Muscle of back (tissue), 11 donors: ENCODE results near the gene PRKN. TPM values are rescaled to one million over a fixed set of nuclear protein-coding genes. Genes with fewer than 3 reads are reported as not detected.

Experiments
- DNase-seq, 3 donors: peaks; one replicate each; pipeline versions ENCODE4 v3.0.0 to v3.0.0-alpha.2; 2013
- polyA plus RNA-seq, 10 donors: library from polyadenylated mRNA; unstranded; fragments of 120-200 nt; gene quantifications; one replicate each; pipeline ENCODE4 v1.2.1, GENCODE V29; 2013; ENCODE audit not compliant: insufficient read length in 10 of 10

PRKN gene
- polyA plus RNA-seq, 10 donors = 2.5 to 6.4 (median 3.6) TPM

GRCh38 chr6:161608771-161609170 lies 1118.8 kb downstream of the PRKN start:
- DNase-seq = no peak

DNA sequence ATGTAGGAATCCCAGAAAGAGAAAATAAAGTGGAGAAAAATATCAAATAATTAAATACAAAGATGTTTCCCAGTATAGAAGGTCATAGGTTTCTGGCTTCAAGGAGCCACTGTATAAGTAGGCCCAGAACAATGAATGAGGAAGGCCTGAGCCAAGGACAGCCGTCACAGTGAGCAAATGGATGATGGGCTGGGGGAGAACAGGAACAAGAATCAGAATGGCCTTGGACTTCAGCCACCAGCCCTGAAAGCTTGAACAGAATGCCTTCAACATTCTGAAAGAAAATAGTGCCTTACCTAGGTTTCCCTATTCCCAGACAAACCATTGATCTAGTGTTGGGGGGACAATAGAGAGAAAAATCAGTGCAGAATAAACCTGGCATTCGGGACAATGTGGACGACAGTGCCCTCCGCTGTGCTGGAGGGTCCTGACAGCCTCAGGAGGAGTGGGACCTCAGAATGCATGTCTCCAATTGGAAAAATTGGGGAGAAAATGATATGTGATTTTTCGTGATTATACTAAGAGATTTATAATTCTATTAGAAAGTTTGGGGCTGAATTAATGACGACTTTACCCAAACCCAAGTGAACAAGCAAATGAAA lies 1119.8 kb downstream of the PRKN start:
- no peak for DNase-seq

DNA sequence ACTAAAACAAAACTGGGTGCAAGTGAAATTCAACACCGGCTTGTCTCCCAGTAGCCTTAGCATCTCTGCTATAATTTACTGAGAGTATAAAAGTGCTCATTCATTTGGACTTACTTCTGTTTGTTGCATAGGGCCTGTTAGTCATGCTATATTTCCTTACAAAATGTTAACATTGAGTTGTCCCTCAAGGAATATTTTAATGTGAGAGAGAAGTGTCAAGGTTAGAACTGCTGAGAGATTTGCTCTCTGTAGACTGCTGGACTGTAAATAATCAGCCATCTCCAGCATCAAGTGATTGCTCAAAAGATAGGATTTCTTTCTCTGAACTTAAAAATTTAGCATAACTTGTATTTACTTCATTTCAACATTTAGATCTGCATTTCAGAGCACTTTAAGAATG lies 1125.2 kb downstream of the PRKN start:
- DNase-seq = no peak

GRCh38 chr6:161598896-161599295 lies 1128.7 kb downstream of the PRKN start:
- DNase-seq = no peak

- DNase-seq = no peak
Observed at GRCh38 chr6:161596807-161597520, 1130.6 kb downstream of the PRKN start.

DNA sequence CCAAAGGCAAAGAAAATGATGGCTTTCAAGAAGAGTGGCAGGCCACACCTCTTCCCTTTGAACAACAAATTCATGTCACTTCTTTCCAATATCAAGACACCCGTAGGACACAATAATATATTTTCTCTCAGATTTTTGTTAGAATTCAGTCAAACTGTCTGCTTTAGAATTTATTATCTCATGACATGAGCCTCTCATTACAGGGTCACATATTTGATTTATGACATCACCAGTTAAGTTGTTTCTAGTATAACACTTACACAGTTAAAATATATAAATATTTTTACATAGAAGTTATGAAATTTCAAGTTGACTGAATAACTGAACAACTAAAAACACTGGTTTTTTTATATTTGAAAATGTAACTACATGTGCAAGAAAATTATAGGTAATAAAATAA lies 1133.2 kb downstream of the PRKN start:
- DNase-seq = no peak

DNA sequence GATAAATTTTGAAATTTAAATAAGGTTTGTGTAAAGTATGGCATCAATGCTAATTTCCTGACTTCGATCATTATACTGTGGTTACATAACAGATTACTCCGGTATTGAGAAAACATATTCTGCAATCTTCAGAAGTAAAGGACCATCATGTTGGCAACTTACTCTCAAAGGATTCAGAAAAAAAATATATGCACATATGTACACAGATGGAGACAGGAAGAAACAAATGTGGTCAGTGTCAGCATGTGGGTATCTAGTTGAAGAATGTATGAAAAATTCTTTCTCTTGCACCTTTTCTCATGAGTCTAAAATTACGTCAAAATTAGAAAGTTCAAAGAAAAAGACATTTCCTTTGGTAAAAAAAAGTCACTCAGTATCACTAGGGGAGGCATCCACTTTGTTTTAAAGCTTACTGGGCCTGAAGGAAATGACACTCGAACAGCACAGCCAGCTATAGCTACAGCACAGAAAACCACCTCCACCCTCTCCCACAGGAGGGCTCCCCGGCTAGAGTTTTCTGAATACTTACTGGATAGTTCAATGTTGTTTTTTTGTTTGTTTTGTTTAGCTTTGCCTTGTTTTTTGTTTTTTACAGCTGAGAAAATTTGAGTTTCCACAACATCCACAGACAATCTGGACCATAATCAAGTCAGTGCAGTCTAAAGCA lies 1136.5 kb downstream of the PRKN start:
- DNase-seq = peak; percentile 9 to 63 (median 30)

GRCh38 chr6:161586887-161587286 lies 1140.7 kb downstream of the PRKN start:
- no peak for DNase-seq

DNA sequence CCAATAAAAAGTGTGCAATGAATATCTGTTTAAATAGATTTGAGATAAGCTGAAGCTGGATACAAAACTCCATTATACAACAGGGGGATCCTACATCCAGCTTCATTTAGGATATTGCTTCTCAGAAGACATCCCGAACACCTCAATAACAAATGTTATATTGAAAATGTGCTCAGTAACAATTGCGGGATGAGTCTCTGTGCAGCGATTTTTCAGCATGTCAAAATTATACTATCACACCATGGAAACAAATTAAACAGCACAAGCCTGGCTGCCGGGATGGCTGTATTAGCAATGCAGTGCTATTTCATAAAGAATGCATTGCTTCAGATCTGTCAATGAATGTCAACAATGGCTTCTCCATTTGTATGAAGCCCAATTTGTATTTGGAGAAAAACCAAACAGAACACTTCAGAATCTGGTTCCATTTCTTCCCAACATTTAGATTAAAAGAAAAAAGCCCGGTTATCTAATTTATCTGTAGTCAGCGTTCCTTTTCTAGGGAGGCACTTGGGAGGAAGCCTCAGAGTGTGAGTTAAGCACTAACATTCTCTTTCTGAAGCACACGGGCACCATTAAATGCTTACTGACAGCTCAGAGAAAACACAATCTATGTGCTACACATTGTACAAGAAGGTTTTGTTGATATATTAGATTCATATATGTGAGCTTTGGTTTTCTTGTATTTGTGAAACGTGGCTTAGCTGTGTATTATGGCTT lies 1142.8 kb downstream of the PRKN start:
- DNase-seq = no peak

DNA sequence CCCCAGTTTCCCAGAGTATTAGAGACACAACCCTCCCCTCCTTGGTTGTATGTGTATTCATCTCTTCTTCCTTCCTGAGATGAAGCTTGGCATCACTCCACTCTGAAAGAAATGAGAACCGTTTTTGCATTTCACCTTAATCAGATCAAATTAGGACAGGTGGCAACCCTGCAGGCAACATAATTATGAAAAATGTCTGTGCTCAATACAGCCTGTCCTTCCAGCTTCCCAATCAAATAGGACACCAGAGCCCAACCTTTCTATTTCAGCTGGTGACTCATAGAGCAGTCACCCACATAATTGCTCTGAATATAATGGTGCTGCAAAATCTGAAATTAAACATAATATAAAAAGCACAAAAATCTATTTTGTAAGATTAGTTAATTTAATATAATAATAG lies 1143.5 kb downstream of the PRKN start:
- DNase-seq = no peak

- no peak for DNase-seq
Observed at GRCh38 chr6:161583584-161583983, 1144.0 kb downstream of the PRKN start.

DNA sequence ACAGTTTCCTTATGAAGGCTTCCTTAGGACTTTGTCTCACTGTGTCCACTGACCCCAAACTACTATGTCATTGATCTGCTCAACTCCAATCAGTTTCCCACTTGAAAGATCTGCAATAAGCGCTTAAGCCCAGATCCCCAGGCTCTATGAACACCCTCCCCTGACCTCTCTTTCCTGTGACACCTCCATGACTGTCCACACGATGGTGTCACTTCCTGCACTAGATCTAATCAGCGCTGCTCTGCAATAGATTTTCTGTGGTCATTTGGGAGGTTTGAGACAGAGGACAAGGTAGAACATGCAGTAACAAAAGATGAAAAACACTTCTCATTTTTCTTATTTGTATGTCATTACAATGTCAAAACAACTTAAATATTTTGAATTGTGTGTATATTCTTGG lies 1149.1 kb downstream of the PRKN start:
- no peak for DNase-seq

GRCh38 chr6:161575523-161576254 lies 1151.9 kb downstream of the PRKN start:
- DNase-seq = peak in 1 of 3 donors; percentile 19

DNA sequence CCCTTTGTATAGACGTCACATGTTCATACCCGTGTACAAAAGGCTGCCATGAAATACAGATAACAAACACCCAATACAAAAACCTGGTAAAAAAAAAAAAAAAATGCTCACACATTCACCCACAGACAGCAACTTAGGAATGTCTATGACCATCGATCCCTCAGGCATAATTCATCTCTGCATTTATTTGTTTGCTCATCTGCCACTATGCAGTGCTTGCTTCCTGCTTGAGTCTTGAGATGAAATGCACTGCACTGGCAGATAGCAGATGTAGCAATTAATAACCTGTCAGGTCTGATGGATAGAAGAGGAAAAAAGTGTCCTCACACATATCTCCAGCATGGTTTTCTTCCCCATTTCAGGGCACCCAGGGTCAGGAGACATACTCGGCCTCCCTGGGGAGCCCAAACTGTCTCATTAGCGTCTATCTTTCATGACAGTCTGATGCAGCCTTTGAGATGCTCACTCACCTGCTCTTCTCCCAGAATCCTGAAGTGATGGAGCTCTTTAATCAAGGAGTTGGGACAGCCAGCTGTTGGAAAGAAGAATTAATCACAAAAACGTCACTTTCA lies 1158.6 kb downstream of the PRKN start:
- DNase-seq = no peak

GRCh38 chr6:161564952-161565351 lies 1162.6 kb downstream of the PRKN start:
- DNase-seq = no peak

DNA sequence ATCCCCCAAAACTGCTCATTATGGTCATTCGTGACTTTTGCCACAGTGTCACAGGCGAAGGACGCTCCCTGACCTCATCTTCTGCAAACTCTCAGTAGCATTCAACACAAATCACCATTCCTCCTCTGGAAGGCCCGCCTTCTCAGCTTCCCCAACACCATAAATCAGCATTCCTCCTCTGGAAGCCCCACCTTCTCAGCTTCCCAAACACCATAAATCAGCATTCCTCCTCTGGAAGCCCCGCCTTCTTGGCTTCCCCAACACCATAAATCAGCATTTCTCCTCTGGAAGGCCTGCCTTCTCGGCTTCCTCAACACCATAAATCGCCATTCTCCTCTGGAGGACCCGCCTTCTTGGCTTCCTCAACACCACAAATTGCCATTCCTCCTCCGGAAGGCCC lies 1165.7 kb downstream of the PRKN start:
- no peak for DNase-seq

- DNase-seq = no peak
Observed at GRCh38 chr6:161557333-161558107, 1170.0 kb downstream of the PRKN start.

- DNase-seq = no peak
Observed at GRCh38 chr6:161554883-161555282, 1172.7 kb downstream of the PRKN start.

DNA sequence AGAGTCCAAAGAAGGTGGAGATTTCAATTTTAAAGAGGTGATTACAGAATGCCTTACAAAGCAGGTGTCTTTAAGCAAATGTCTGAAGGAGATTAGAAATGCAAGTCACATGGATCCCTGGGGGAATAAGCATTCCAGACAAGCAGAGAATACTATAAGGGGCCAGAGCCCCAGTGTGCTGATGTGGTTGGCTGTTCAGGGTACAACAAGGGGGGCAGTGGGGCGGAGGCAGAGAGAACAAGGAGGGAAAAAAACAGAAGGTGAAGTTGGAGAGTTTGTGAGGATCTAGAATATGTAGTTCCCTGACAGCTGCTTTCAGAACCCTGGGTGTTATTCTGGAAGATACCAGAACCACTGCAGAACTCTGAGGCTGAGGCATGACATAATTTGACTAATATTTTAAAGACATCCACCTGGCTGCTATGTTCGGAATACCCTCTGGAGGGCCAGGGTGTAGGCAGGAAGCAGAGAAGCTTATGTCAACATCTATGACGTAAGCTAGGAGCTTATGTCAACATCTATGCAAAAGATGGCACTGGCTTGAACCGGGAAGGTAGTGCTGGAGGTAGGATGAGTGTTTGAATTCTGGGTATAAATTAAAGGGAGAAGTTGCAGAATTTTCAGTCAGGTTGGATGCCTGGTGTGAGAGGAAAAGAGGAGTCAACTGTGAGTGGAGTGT lies 1177.5 kb downstream of the PRKN start:
- no peak for DNase-seq

DNA sequence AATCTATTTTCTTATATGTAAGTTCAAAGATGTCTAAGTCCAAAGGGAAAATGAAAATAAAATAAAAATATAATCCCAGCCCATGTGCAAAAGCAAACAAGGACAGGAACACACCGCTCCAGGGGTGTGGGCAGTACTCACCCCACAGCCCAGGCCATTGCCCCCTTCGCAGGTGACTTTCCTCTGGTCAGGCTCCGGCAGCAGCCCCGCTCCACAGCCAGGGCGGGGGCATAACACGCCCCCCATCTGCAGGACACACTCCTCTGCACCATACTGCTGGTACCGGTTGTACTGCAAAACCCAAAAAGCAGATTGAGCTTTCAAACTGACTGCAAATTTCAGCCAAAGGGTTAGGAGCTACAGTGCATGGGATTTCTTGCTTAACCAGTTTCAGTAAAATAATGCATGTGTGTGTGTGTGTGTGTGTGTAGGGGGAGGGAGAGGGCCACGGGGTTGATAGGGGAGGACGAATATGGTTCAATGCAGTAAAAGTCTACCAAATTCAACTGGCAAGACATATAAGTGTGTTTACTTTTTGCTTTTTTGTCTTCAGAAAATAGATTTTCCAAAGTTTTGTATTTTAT lies 1178.8 kb downstream of the PRKN start:
- no peak for DNase-seq
